ENCODE results near the gene IPO13.
A peak's percentile ranks its signal among the peaks of the same experiment; 100 is the strongest.

The IPO13 gene

DNA sequence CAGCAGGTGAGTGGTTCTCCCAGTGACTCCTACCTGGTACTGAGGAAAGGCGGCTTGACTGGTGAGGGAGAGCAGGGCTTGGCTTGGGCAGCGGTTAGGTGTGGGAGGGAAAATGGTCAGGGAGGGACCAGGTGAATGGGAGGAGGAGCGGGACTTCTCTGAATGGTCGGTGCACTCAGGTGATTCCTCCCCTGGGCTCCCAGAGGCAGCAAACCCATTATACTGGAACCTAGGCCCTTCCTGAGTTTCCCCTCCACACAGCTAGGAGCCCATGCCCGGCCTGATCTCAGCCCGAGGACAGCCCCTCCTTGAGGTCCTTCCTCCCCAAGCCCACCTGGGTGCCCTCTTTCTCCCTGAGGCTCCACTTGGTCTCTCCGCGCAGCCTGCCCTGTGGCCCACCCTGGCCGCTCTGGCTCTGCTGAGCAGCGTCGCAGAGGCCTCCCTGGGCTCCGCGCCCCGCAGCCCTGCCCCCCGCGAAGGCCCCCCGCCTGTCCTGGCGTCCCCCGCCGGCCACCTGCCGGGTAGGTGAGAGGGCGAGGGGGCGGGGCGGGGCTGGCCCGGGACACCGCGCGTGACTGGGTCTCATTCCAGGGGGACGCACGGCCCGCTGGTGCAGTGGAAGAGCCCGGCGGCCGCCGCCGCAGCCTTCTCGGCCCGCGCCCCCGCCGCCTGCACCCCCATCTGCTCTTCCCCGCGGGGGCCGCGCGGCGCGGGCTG is 10.9 kb upstream of the IPO13 start:
- Histone ChIP-seq H3K27ac (no peak overlapping the region), H3K4me3 (peak overlapping the region; percentile 68)
- TF ChIP-seq, protein P1, sequence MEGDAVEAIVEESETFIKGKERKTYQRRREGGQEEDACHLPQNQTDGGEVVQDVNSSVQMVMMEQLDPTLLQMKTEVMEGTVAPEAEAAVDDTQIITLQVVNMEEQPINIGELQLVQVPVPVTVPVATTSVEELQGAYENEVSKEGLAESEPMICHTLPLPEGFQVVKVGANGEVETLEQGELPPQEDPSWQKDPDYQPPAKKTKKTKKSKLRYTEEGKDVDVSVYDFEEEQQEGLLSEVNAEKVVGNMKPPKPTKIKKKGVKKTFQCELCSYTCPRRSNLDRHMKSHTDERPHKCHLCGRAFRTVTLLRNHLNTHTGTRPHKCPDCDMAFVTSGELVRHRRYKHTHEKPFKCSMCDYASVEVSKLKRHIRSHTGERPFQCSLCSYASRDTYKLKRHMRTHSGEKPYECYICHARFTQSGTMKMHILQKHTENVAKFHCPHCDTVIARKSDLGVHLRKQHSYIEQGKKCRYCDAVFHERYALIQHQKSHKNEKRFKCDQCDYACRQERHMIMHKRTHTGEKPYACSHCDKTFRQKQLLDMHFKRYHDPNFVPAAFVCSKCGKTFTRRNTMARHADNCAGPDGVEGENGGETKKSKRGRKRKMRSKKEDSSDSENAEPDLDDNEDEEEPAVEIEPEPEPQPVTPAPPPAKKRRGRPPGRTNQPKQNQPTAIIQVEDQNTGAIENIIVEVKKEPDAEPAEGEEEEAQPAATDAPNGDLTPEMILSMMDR (IDR thresholded peaks at IDR 0.05) = no peak
- DNase-seq (ENCODE audit: low spot score) = no peak

DNA sequence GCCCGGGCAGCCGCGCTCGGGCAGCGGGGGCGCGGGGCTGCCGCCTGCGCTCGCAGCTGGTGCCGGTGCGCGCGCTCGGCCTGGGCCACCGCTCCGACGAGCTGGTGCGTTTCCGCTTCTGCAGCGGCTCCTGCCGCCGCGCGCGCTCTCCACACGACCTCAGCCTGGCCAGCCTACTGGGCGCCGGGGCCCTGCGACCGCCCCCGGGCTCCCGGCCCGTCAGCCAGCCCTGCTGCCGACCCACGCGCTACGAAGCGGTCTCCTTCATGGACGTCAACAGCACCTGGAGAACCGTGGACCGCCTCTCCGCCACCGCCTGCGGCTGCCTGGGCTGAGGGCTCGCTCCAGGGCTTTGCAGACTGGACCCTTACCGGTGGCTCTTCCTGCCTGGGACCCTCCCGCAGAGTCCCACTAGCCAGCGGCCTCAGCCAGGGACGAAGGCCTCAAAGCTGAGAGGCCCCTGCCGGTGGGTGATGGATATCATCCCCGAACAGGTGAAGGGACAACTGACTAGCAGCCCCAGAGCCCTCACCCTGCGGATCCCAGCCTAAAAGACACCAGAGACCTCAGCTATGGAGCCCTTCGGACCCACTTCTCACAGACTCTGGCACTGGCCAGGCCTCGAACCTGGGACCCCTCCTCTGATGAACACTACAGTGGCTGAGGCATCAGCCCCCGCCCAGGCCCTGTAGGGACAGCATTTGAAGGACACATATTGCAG is 10.2 kb upstream of the IPO13 start:
- TF ChIP-seq, protein P1 (IDR thresholded peaks at IDR 0.05) = no peak
- H3K4me3 ChIP-seq = peak overlapping the region; percentile 68
- no peak for DNase-seq (ENCODE audit: low spot score)
- H3K27ac ChIP-seq = no peak overlapping the region

DNA sequence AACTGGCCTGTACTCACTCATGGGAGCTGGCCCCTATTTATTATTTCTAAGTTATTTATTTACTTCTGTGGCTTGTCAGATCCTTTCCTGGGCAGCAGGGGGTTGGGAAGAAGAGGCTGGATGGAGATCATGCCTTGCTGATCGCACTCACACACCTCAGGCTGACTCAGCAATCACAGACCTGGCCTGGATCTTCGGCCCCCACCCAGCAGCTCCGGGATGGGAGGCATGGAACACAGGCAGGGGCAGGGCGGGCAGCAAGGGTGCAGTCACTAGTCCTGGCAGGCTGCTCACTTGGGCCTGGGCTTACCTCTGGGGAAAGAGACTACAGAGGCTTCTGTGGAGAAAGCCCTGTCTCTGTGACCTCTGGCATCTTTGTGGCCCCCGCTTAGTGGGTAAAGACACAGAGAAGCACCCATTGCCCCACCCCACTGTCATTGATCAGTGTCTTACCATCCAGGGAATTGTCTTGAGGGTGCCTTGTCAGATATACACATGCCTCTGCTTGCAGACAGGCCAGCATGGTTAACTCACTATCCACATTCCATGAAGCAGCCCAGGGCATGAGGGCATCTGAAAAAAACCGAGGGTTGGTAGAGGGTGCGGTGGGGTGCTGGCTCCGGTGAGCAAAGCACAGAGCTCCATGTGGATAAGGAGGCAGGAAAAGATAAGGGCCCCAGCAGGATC is 9.4 kb upstream of the IPO13 start:
- Histone ChIP-seq H3K27ac (no peak overlapping the region), H3K4me3 (no peak overlapping the region)
- TF ChIP-seq, protein P1 (IDR thresholded peaks at IDR 0.05) = no peak
- DNase-seq (ENCODE audit: low spot score) = no peak

DNA sequence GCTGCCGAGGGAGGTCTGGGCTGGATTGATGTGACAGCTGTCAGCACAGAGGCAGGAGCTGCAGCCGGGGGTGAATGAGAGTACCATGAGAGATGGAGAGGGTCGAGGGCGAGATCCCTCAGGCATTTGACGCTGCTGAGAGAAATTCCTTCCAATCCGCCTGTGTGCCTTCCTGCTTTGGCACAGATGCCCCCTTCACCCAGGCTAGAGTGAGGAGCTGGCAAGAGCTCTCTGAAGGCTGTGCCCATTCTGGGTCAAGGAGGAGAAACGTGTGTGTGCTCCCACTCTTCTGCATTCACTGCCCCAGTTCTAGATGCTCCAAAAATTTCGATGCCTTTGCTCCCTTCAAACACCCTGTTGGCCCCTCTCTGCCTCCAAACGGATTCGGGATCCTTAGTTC is 8.4 kb upstream of the IPO13 start:
- TF ChIP-seq, protein P1 (IDR thresholded peaks at IDR 0.05) = no peak
- Histone ChIP-seq H3K27ac (no peak overlapping the region), H3K4me3 (no peak overlapping the region)
- no peak for DNase-seq (ENCODE audit: low spot score)

DNA sequence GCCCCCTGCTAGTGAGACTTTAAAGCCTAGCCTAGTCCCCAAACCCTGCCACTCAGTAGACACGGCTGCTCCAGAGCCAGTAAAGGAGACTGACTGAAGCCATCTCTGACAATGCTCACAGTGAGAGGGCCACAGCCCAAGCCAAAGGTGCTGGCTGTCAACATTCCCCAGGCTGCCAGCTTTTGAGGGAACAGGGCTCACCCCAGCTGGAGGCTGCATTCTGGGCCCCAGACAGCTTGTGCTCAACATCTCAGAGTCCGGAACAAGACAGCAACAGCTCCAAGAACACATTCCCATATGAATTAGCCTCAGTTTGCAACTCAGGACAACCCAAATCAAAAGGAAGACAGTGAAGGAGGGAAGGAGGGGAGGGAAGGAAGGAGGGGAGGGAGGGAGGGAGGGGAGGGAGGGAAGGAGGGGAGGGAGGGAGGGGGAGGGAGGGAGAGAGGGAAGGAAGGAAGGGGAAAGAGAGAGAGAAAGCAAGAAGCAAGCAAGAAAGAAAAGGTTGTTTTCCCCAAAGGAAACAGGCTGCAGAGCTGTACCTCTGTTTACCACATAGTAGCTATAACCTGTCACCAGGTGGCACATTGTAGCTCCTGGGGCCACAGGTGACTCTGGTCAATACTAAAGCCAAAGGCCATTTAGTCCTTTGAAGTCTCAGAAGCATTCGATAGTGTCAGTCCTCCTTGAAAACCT is 7.7 kb upstream of the IPO13 start:
- TF ChIP-seq, protein P1 (IDR thresholded peaks at IDR 0.05) = no peak
- DNase-seq (ENCODE audit: low spot score) = no peak
- Histone ChIP-seq H3K4me3 (no peak overlapping the region), H3K27ac (no peak overlapping the region)

DNA sequence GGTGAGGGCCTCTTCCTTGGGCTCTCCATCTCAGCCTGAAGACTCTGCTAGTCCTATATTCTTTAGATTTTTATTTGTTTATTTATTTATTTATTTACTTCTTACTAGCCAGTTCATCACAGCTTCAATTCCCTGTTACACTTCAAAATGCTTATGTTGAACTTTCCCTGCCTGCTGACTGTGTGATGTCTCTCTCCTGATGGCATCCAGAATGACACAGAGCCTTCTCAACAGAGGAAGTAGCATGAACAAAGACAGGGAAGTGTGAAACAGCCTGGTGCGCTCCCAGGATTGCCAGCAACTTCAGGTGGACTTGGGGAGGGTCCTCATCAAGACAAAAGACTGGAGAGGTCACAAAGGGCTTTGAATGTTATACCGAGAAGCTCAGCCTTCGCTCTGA is 4.3 kb upstream of the IPO13 start:
- Histone ChIP-seq H3K27ac (no peak overlapping the region), H3K4me3 (no peak overlapping the region)
- no peak for DNase-seq (ENCODE audit: low spot score)
- TF ChIP-seq, protein P1 (IDR thresholded peaks at IDR 0.05) = no peak

Data from coronary artery (tissue), 2 donors.